ENCODE data around the gene SFTPB. TPM values are rescaled to one million over a fixed set of nuclear protein-coding genes. Genes with fewer than 3 reads are reported as not detected.

Gene SFTPB
- total RNA-seq (2022; extraction: Qiagen RNA extraction; ENCODE audit: low read depth) = 0.09 to 0.29 TPM (median 0.21 TPM) in 4 of 5 replicates, not detected in the other

DNA sequence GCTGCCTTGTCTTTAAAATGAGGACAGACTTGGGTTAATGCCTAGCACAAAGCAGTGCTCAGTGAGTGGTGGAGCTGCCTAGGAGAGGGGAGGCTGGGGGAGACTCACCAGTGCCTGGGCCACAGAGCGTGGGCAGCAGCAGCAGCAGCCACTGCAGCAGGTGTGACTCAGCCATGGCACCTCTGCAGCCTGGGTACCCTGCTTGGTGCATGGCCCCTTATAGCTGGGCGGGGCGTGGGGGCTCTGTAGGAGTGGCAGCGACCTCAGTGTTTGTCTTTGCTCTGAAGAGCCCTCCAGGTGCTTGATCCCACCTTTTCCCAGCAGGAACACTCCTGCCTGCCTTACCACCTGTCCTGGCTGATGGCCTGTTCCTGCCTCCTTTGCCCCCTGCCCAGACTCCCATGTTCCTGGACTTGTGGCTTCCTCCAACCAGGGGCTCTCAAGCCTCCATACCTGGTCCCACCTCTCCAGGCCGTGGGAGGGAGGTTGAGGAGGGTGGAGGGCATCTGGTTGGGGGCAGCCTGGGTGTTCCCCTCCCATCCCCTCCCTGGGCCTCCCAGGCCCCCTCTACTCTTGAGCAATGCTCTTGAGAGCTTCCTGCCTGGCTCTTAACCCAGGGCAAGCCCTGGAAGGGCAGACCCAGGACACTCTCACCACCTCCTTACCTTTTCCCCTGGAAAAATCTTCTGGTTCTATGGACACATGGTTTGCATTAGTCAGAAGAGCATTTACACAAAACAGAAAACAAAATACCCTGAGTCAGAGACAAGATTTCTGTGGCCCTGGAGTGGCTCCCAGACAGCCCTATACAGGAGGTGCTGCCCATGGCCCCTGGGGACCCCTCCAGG, at the start of gene SFTPB:
Gene SFTPB, minus strand, starts transcription at position 191 of the 848 bp plus-strand sequence. Its CDS starts 16 bp downstream, at position 175.

DNA sequence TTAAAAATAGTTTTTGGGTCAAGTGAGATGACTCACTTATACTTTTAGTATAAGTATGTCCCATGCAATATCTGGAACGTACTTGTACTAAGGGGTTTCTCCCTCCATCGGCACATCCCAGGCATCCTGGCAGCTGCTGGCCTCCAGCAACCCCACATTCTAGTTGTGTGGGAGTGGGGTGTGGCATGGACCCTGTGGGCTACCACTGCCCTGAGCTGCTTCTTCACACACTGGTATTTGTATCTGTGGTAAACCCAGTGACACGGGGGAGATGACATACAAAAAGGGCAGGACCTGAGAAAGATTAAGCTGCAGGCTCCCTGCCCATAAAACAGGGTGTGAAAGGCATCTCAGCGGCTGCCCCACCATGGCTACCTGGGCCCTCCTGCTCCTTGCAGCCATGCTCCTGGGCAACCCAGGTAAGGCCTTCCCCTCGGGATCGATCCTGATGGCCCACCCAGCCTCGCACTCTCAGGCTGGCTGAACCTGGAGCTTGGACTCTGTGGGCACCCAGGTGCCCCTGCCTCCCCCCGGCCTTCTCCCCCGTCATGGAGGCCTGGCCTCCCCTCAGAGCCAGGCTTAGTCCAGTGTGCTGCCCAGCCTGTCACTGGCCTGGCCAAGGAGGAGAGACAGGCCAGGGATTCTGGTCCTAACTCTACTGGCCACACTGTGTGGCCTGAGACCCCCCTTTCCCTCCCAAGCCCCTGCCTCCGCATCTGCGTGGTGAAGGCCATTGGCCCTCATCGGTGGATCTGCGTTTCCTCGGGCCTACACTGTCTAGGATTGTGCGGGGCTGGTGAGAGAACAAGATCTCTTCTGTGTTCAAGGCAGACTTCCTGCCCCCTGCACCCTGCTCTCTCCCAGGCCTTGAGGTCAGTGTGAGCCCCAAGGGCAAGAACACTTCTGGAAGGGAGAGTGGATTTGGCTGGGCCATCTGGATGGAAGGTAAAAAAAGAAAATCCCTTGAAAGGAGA, 26.3 kb upstream of the SFTPB start, which contains the start of gene GNLY:
Gene GNLY, plus strand, starts transcription at position 307 of the 974 bp plus-strand sequence. Its CDS starts 61 bp downstream, at position 368.

DNA sequence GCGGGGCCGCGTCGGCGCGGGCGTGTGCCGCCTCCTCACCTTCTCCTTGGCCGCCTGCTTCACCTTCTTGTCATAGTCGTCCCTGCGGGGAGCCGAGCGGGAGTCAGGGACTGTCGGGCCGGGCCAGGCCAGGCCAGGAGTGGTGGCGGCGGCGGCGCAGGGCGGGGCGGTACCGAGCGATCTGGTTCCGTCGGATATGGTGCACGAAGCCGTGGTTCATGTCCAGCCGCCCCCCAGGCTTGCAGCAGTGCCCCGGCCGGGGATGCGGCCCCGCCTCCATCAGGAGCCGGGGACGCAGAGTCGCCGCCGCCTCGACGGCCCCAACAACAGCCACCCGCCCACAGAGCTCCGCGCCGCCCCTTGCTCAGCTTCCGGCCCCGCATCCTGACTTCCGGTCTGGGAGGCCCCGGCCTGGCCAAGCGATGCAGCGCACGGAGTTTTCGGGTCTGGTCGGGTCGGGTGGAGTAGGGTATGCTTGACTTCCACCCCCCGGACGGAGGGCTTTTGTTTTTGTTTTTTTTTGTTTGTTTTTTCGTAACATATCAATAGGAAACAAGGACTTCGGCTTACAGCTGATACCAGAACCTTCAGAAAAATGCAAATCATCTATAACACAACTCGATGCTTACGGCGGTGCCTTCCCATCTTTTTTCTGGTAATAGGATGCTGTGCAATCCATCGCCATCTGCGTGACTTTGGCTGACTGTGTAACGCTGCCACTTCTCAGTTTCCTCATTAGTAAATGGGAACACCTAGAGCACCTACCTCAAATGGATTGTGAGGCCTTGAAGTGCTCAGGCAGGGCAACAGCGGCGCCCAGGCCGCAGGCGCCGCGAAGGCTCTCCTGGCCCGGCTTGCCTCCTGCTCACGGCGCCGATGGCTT, 56.1 kb downstream of the SFTPB start, which contains the start of gene C2orf68:
Gene C2orf68, minus strand, starts transcription at position 362 of the 883 bp plus-strand sequence. Its CDS starts 82 bp downstream, at position 280.

Other genes with a start within 250 kb of the SFTPB start
- gene SH2D6, start 249.5 kb downstream of the SFTPB start, total RNA-seq (2022; extraction: Qiagen RNA extraction; ENCODE audit: low read depth) = 0.54 to 0.99 TPM (median 0.62 TPM) in 5 replicates
- 532 to 563 TPM (median 545 TPM) in 5 replicates for gene MAT2A, start 129.0 kb downstream of the SFTPB start, total RNA-seq (2022; extraction: Qiagen RNA extraction; ENCODE audit: low read depth)
- 41.7 to 44.9 TPM (median 44.0 TPM) in 5 replicates for gene GGCX, start 106.7 kb downstream of the SFTPB start, total RNA-seq (2022; extraction: Qiagen RNA extraction; ENCODE audit: low read depth)
- 15.8 to 18.4 TPM (median 17.3 TPM) in 5 replicates for gene VAMP8, start 90.6 kb downstream of the SFTPB start, total RNA-seq (2022; extraction: Qiagen RNA extraction; ENCODE audit: low read depth)
- gene VAMP5, start 83.8 kb downstream of the SFTPB start, total RNA-seq (2022; extraction: Qiagen RNA extraction; ENCODE audit: low read depth) = 0.28 to 0.31 TPM in 2 of 5 replicates, not detected in the others
- 182 to 190 TPM (median 190 TPM) in 5 replicates for gene RNF181, start 72.5 kb downstream of the SFTPB start, total RNA-seq (2022; extraction: Qiagen RNA extraction; ENCODE audit: low read depth)
- 11.7 to 15.1 TPM (median 13.9 TPM) in 5 replicates for gene TMEM150A, start 65.5 kb downstream of the SFTPB start, total RNA-seq (2022; extraction: Qiagen RNA extraction; ENCODE audit: low read depth)
- gene C2orf68, start 56.1 kb downstream of the SFTPB start, total RNA-seq (2022; extraction: Qiagen RNA extraction; ENCODE audit: low read depth) = 20.2 to 27.4 TPM (median 23.4 TPM) in 5 replicates
- 68.0 to 77.1 TPM (median 71.1 TPM) in 5 replicates for gene USP39, start 52.0 kb downstream of the SFTPB start, total RNA-seq (2022; extraction: Qiagen RNA extraction; ENCODE audit: low read depth)
- gene GNLY, start 26.2 kb upstream of the SFTPB start, total RNA-seq (2022; extraction: Qiagen RNA extraction; ENCODE audit: low read depth) = 0.28 TPM in 1 of 5 replicates, not detected in the others
- 7.2 to 10.5 TPM (median 8.1 TPM) in 5 replicates for gene ATOH8, start 85.8 kb upstream of the SFTPB start, total RNA-seq (2022; extraction: Qiagen RNA extraction; ENCODE audit: low read depth)
- gene ST3GAL5, start 220.8 kb upstream of the SFTPB start, total RNA-seq (2022; extraction: Qiagen RNA extraction; ENCODE audit: low read depth) = 21.4 to 31.2 TPM (median 28.3 TPM) in 5 replicates